Panc1 (cell line): ENCODE measurements around the gene RUFY1. TPM values are rescaled to one million over a fixed set of nuclear protein-coding genes. Genes with fewer than 3 reads are reported as not detected.

Source experiments
- ATAC-seq: fragments of 200-7000 bp; cut with Tn5 transposase; 2 replicates; pipeline ENCODE4 v1.9.1; 2020; ENCODE audit warnings: mild to moderate bottlenecking, moderate library complexity
- BruUV-seq: library from RNA; stranded (reverse); fragments of 400-500 nt; replicated peaks from 2 replicates; lab custom pipeline; 2021; lab: Mats Ljungman, UMichigan
- CTCF ChIA-PET: fragments of 300-600 bp; sonication (Branson Sonifier 250); formaldehyde crosslinking; loops from one replicate; lab custom pipeline; 2022; ENCODE audit warnings: antibody characterized with exemption; lab: Charles Lee
- POLR2A ChIA-PET: fragments of 300-600 bp; sonication (Branson Sonifier 250); formaldehyde crosslinking; loops from one replicate; lab custom pipeline; 2022; ENCODE audit warnings: antibody characterized with exemption; lab: Charles Lee
- DNase-seq: peaks from one replicate; pipeline ENCODE4 v3.0.0-alpha.2; 2010; ENCODE audit warnings: low read depth, low spot score
- H3K27ac ChIP-seq: 2 replicates; pipeline ENCODE4 v1.5.1; 2011; ENCODE audit warnings: mild to moderate bottlenecking, low read length, inconsistent platforms
- H3K27me3 ChIP-seq: fragments of 200-500 bp; sonication (Bioruptor generic); 2 replicates; pipeline ENCODE4 v1.6.0; 2014; ENCODE audit warnings: low read length, inconsistent platforms; ENCODE audit not compliant: control insufficient read depth, insufficient read depth
- H3K36me3 ChIP-seq: fragments of 200-500 bp; sonication (Bioruptor generic); 2 replicates; pipeline ENCODE4 v1.5.1; 2014; ENCODE audit warnings: inconsistent platforms, mild to moderate bottlenecking, low read length, moderate library complexity; ENCODE audit not compliant: control insufficient read depth, insufficient read depth
- H3K4me1 ChIP-seq: 2 replicates; pipeline ENCODE4 v1.5.1; 2011; ENCODE audit warnings: inconsistent platforms, mild to moderate bottlenecking, low read length, moderate library complexity; ENCODE audit not compliant: control insufficient read depth, insufficient read depth
- H3K4me3 ChIP-seq, 2 experiments: 2 replicates each; pipeline ENCODE4 v1.5.1; 2011 to 2012; ENCODE audit warnings: low read depth in 2 of 2, low read length in 2 of 2, mild to moderate bottlenecking in 2 of 2, inconsistent platforms in 1 of 2, moderate library complexity in 1 of 2
- H3K9me3 ChIP-seq: fragments of 200-500 bp; sonication (Bioruptor generic); 2 replicates; pipeline ENCODE4 v1.5.1; 2014; ENCODE audit warnings: low read depth, mild to moderate bottlenecking, inconsistent platforms, low read length, moderate library complexity; ENCODE audit not compliant: control insufficient read depth, insufficient read depth
- POLR2AphosphoS5 ChIP-seq: IDR thresholded peaks from 2 replicates; pipeline ENCODE4 v1.6.1; 2012; ENCODE audit warnings: mild to moderate bottlenecking, low read depth, low read length, moderate library complexity
- SIN3A ChIP-seq: IDR thresholded peaks from 2 replicates; pipeline ENCODE4 v1.6.1; 2012; ENCODE audit warnings: low read depth, mild to moderate bottlenecking, low read length, moderate library complexity, borderline replicate concordance; ENCODE audit not compliant: insufficient read depth
- TCF7L2 ChIP-seq: IDR thresholded peaks from 2 replicates; pipeline ENCODE4 v1.6.1; 2011; ENCODE audit warnings: mild to moderate bottlenecking, low read depth, low read length, inconsistent platforms
- in situ Hi-C: cut with HindIII; loops from 2 replicates; pipeline ENCODE4 v1.10.0; 2016; ENCODE audit warnings: low sequenced_read_pairs, low pct_unique_long_range_greater_than_20kb
- intact Hi-C: fragments of 100-400 bp; cut with micrococcal nuclease; formaldehyde crosslinking; loops from one replicate; pipeline ENCODE4 v1.10.0; 2022; ENCODE audit not compliant: unreplicated experiment
- total RNA-seq: library from RNA; stranded (reverse); gene quantifications from one replicate; pipeline ENCODE4 v1.2.1, GENCODE V29; 2021; ENCODE audit not compliant: unreplicated experiment
- TF ChIP-seq, protein P1 (sequence below): fragments of 450-650 bp; IDR thresholded peaks from 2 replicates; pipeline ENCODE4 v1.5.1; 2017; ENCODE audit warnings: mild to moderate bottlenecking
- TF ChIP-seq, protein P2 (sequence below), 2 experiments: IDR thresholded peaks; 2 replicates each; pipeline ENCODE4 v1.6.1; 2011 to 2012; ENCODE audit warnings: low read depth in 2 of 2, control low read depth in 1 of 2, low read length in 1 of 2, mild to moderate bottlenecking in 1 of 2, moderate library complexity in 1 of 2; ENCODE audit not compliant: insufficient read depth in 1 of 2

Gene RUFY1
- total RNA-seq, 1 experiment from 2014 or later: 66.3 TPM

DNA sequence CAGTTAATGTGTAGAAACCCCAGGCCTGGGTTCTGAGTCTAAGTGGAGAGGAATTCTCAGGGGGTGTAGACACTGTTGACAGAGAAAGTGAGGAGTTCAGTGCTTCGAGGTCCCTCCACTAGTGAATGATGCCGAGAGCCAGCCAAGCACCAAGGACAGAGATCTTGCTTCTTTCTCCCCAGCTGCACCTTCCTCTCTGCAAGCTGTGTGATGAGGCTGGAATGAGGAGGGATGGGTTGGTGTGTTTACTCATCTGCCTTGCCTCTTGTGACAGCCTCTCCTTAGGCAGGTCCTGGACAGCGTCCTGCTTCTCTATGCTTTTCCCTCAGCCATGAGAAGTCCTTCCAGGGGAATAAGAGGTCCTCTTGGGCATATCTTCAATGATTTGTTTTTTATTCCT, 37.8 kb downstream of the RUFY1 start:
- H3K36me3 ChIP-seq: peaks cover 12% of the 10 kb centered on the region
- CTCF ChIA-PET: no interaction called here
- BruUV-seq: no TSS peak
- H3K27me3 ChIP-seq: no peaks in the 10 kb centered on the region
- TF ChIP-seq SIN3A: no peak
- TF ChIP-seq, protein P1, sequence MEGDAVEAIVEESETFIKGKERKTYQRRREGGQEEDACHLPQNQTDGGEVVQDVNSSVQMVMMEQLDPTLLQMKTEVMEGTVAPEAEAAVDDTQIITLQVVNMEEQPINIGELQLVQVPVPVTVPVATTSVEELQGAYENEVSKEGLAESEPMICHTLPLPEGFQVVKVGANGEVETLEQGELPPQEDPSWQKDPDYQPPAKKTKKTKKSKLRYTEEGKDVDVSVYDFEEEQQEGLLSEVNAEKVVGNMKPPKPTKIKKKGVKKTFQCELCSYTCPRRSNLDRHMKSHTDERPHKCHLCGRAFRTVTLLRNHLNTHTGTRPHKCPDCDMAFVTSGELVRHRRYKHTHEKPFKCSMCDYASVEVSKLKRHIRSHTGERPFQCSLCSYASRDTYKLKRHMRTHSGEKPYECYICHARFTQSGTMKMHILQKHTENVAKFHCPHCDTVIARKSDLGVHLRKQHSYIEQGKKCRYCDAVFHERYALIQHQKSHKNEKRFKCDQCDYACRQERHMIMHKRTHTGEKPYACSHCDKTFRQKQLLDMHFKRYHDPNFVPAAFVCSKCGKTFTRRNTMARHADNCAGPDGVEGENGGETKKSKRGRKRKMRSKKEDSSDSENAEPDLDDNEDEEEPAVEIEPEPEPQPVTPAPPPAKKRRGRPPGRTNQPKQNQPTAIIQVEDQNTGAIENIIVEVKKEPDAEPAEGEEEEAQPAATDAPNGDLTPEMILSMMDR: no peak
- no peak for TF ChIP-seq TCF7L2
- TF ChIP-seq, protein P2, sequence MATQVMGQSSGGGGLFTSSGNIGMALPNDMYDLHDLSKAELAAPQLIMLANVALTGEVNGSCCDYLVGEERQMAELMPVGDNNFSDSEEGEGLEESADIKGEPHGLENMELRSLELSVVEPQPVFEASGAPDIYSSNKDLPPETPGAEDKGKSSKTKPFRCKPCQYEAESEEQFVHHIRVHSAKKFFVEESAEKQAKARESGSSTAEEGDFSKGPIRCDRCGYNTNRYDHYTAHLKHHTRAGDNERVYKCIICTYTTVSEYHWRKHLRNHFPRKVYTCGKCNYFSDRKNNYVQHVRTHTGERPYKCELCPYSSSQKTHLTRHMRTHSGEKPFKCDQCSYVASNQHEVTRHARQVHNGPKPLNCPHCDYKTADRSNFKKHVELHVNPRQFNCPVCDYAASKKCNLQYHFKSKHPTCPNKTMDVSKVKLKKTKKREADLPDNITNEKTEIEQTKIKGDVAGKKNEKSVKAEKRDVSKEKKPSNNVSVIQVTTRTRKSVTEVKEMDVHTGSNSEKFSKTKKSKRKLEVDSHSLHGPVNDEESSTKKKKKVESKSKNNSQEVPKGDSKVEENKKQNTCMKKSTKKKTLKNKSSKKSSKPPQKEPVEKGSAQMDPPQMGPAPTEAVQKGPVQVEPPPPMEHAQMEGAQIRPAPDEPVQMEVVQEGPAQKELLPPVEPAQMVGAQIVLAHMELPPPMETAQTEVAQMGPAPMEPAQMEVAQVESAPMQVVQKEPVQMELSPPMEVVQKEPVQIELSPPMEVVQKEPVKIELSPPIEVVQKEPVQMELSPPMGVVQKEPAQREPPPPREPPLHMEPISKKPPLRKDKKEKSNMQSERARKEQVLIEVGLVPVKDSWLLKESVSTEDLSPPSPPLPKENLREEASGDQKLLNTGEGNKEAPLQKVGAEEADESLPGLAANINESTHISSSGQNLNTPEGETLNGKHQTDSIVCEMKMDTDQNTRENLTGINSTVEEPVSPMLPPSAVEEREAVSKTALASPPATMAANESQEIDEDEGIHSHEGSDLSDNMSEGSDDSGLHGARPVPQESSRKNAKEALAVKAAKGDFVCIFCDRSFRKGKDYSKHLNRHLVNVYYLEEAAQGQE (IDR thresholded peaks at IDR 0.05; ENCODE audit: insufficient read depth in 1 of 2, low read depth in 2 of 2, low read length in 1 of 2): peak; percentile 18 to 49; a peak in 1 of 4 replicates
- no peak for ATAC-seq
- POLR2A ChIA-PET: no interaction called here
- no peaks in the 10 kb centered on the region for H3K4me1 ChIP-seq
- intact Hi-C loops: no loop called here
- DNase-seq: no peak
- in situ Hi-C loops: no loop called here
- H3K9me3 ChIP-seq: no peaks in the 10 kb centered on the region
- no peak overlapping the region for H3K4me3 ChIP-seq
- H3K27ac ChIP-seq: no peak overlapping the region

DNA sequence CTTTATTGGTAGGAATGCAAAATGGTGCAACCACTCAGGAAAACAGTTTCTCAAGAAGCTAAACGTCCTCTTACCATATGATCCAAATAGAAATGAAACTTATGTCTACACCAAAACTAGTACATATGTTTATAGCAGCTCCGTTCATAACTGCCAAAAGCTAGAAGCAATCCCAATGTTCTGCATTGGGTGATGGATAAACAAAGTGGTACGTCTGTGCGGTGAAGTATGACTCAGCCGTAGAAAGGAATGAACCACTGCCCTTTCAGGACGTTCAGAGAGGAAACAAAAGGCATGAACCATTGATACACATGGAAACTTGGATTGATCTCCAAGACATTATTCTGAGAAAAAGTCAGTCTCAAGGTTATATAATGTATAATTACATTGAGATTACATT, 45.6 kb downstream of the RUFY1 start:
- Histone ChIP-seq H3K4me3 (no peak overlapping the region), H3K36me3 (peaks cover 14% of the 10 kb centered on the region), H3K27ac (no peak overlapping the region), H3K9me3 (no peaks in the 10 kb centered on the region), H3K27me3 (no peaks in the 10 kb centered on the region), H3K4me1 (no peaks in the 10 kb centered on the region)
- POLR2A ChIA-PET: no interaction called here
- DNase-seq (no peak), ATAC-seq (no peak)
- CTCF ChIA-PET: interaction anchor here (0.6 kb wide), 1 partner anchor 64 kb away, joined by 3 read pairs; no protein-coding TSS in a partner anchor
- intact Hi-C loops: no loop called here
- in situ Hi-C loops: no loop called here
- BruUV-seq: no TSS peak
- TF ChIP-seq, protein P1: no peak
- no peak for TF ChIP-seq POLR2AphosphoS5

DNA sequence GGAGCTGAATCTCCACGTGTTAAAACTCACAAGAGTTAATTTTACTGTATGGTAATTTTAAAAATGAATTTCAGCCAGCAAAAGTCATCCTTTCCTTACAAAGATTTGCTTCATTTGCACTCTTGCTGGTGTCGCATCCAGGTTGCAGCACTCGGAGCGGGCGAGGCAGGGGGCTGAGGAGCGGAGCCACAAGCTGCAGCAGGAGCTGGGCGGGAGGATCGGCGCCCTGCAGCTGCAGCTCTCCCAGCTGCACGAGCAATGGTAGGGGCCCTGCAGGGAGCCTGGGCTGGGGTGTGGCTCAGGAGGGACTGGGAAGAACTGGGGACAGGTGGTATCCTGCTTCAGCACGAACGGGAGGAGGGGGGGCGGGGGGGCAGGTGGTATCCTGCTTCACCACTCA, 46.1 kb downstream of the RUFY1 start:
- BruUV-seq: no TSS peak
- Histone ChIP-seq H3K4me1 (no peaks in the 10 kb centered on the region), H3K4me3 (no peak overlapping the region), H3K27me3 (no peaks in the 10 kb centered on the region), H3K36me3 (peaks cover 12% of the 10 kb centered on the region), H3K9me3 (no peaks in the 10 kb centered on the region), H3K27ac (no peak overlapping the region)
- ChIA-PET POLR2A (no interaction called here), CTCF (no interaction called here)
- intact Hi-C loops (no loop called here), in situ Hi-C loops (no loop called here)
- no peak for DNase-seq
- ATAC-seq: 0 out of 2 replicates have a peak, but pooled peaks have one; percentile 15
- TF ChIP-seq SIN3A (no peak), TCF7L2 (no peak), POLR2AphosphoS5 (no peak)
- TF ChIP-seq, protein P1: no peak
- TF ChIP-seq, protein P2 (IDR thresholded peaks at IDR 0.05; ENCODE audit: insufficient read depth in 1 of 2, low read depth in 2 of 2, low read length in 1 of 2): no peak
